K562 (cell line): ENCODE measurements around the gene GLYATL1B. TPM values are rescaled to one million over a fixed set of nuclear protein-coding genes. Genes with fewer than 3 reads are reported as not detected.

ENCODE experiments used
- ATAC-seq: fragments of 200-7000 bp; cut with Tn5 transposase; 3 replicates; pipeline ENCODE4 v1.9.1; 2020; ENCODE audit warnings: moderate library complexity
- BruUV-seq: library from RNA; stranded (reverse); fragments of 400-500 nt; replicated peaks from 2 replicates; lab custom pipeline; 2021; lab: Mats Ljungman, UMichigan
- CTCF ChIA-PET: fragments of 300-600 bp; formaldehyde crosslinking; extraction: SDS; loops from one replicate; lab custom pipeline; 2021; ENCODE audit warnings: low intra/inter-chr PET ratio; lab: Yijun Ruan, JAX
- POLR2A ChIA-PET: fragments of 300-600, 350-650 bp; sonication (Branson Sonifier 250); formaldehyde crosslinking; extraction: SDS; loops from one replicate; lab custom pipeline; 2021; ENCODE audit warnings: antibody characterized with exemption, inconsistent platforms; lab: Yijun Ruan, JAX
- DNase-seq, 4 experiments: peaks; one replicate each; pipeline versions ENCODE4 v3.0.0 to v3.0.0-alpha.2; 2011 to 2018; ENCODE audit warnings: low spot score in 3 of 4, mixed read lengths in 3 of 4; ENCODE audit errors: extremely low read depth in 1 of 4
- FAIRE-seq: peaks from 2 replicates; lab custom pipeline; 2011; peaks lifted over from hg19 to GRCh38; lab: Jason Lieb, UNC
- H2AFZ ChIP-seq: 2 replicates; pipeline ENCODE4 v1.6.0; 2011; ENCODE audit warnings: low read depth, low read length, control low read depth, inconsistent platforms
- H3K27ac ChIP-seq: fragments of 200-600 bp; 3 replicates; pipeline ENCODE4 v1.8.0; 2011; ENCODE audit warnings: low read depth, mild to moderate bottlenecking, control low read depth, inconsistent platforms, low read length, moderate library complexity, mixed read lengths; ENCODE audit errors: extremely low read depth
- H3K27me3 ChIP-seq, 2 experiments: fragments of 300-600 bp in 1 of 2; 2 replicates in 1 of 2; 3 replicates in 1 of 2; pipeline versions ENCODE4 v1.6.0 to v1.8.0; 2011; ENCODE audit warnings: inconsistent platforms in 2 of 2, low read length in 2 of 2, mild to moderate bottlenecking in 1 of 2, mixed read lengths in 1 of 2, moderate library complexity in 1 of 2; ENCODE audit not compliant: control insufficient read depth in 2 of 2, insufficient read depth in 2 of 2
- H3K36me3 ChIP-seq: fragments of 300-600 bp; 3 replicates; pipeline ENCODE4 v1.8.0; 2011; ENCODE audit warnings: mild to moderate bottlenecking, low read length, inconsistent platforms; ENCODE audit not compliant: control insufficient read depth, insufficient read depth
- H3K4me1 ChIP-seq, 2 experiments: fragments of 200-600 bp in 1 of 2; replicated peaks in 1 of 2; 2 replicates in 1 of 2; 3 replicates in 1 of 2; pipeline versions ENCODE4 v1.5.1 to v1.8.0; 2011; ENCODE audit warnings: inconsistent platforms in 2 of 2, low read length in 2 of 2, mild to moderate bottlenecking in 1 of 2, mixed read lengths in 1 of 2, moderate library complexity in 1 of 2; ENCODE audit not compliant: control insufficient read depth in 2 of 2, insufficient read depth in 2 of 2
- H3K4me2 ChIP-seq: 2 replicates; pipeline ENCODE4 v1.6.1; 2011; ENCODE audit warnings: low read length, control low read depth, inconsistent platforms, mixed read lengths; ENCODE audit not compliant: insufficient read depth
- H3K4me3 ChIP-seq: fragments of 200-600 bp; sonication (generic), shearing (Covaris generic); 2 replicates; pipeline ENCODE4 v1.5.1; 2016; ENCODE audit warnings: control low read depth, inconsistent platforms
- H3K79me2 ChIP-seq: fragments of 200-600 bp; 3 replicates; pipeline ENCODE4 v1.8.0; 2011; ENCODE audit warnings: low read length, inconsistent platforms; ENCODE audit not compliant: control insufficient read depth, insufficient read depth
- H3K9ac ChIP-seq, 2 experiments: 2 replicates each; pipeline versions ENCODE4 v1.6.0 to v1.6.1; 2011; ENCODE audit warnings: low read depth in 2 of 2, low read length in 2 of 2, control low read depth in 1 of 2, inconsistent platforms in 1 of 2, mild to moderate bottlenecking in 1 of 2, mixed read lengths in 1 of 2; ENCODE audit not compliant: insufficient read depth in 1 of 2
- H3K9me1 ChIP-seq: one replicate; pipeline ENCODE4 v1.6.0; 2011; ENCODE audit warnings: inconsistent platforms, mild to moderate bottlenecking, low read length, moderate library complexity; ENCODE audit not compliant: control insufficient read depth, insufficient read depth
- H3K9me3 ChIP-seq: replicated peaks from 2 replicates; pipeline ENCODE4 v1.5.1; 2011; ENCODE audit warnings: low read depth, low read length, inconsistent platforms; ENCODE audit not compliant: control insufficient read depth, insufficient read depth
- H4K20me1 ChIP-seq: replicated peaks from 2 replicates; pipeline ENCODE4 v1.6.1; 2011; ENCODE audit warnings: low read length, inconsistent platforms, mixed read lengths; ENCODE audit not compliant: control insufficient read depth, insufficient read depth
- ASH1L ChIP-seq: fragments of 450-650 bp; IDR thresholded peaks from 2 replicates; pipeline ENCODE4 v1.6.1; 2018; ENCODE audit warnings: borderline replicate concordance, mild to moderate bottlenecking, low read depth; ENCODE audit not compliant: partially characterized antibody
- BMI1 ChIP-seq: fragments of 150-350 bp; IDR thresholded peaks from 2 replicates; pipeline ENCODE4 v1.6.1; 2014; ENCODE audit warnings: low read length
- COPS2 ChIP-seq: fragments of 450-650 bp; conservative IDR thresholded peaks from 2 replicates; pipeline ENCODE4 v1.6.1; 2016; ENCODE audit warnings: mild to moderate bottlenecking, moderate library complexity
- FOXM1 ChIP-seq, 2 experiments: fragments of 450-650 bp in 1 of 2; sonication (generic) in 1 of 2; formaldehyde crosslinking in 1 of 2; IDR thresholded peaks; 2 replicates each; pipeline versions ENCODE4 v1.6.1 to v1.9.0; 2017 to 2022; ENCODE audit warnings: low read depth in 2 of 2, mild to moderate bottlenecking in 2 of 2, missing genetic modification reagents in 1 of 2, moderate library complexity in 1 of 2
- PPARD ChIP-seq: fragments of 250-450 bp; sonication (Bioruptor Pico); IDR thresholded peaks from 2 replicates; pipeline ENCODE4 v1.8.0; 2022; ENCODE audit warnings: inconsistent platforms, mild to moderate bottlenecking, moderate library complexity
- RAD21 ChIP-seq, 2 experiments: fragments of 250-450 bp in 1 of 2; fragments of 450-650 bp in 1 of 2; sonication (Bioruptor Pico) in 1 of 2; formaldehyde crosslinking in 1 of 2; IDR thresholded peaks in 1 of 2; conservative IDR thresholded peaks in 1 of 2; 2 replicates each; pipeline versions ENCODE4 v1.4.0 to v1.8.0; 2020 to 2022; ENCODE audit warnings: mild to moderate bottlenecking in 2 of 2, moderate library complexity in 1 of 2
- RBM22 ChIP-seq: fragments of 200-400 bp; formaldehyde crosslinking; IDR thresholded peaks from 2 replicates; pipeline ENCODE4 v1.6.1; 2018; ENCODE audit warnings: low read length, low read depth; ENCODE audit not compliant: poor library complexity, severe bottlenecking
- SAFB ChIP-seq: fragments of 200-400 bp; formaldehyde crosslinking; IDR thresholded peaks from 2 replicates; pipeline ENCODE4 v1.6.1; 2017; ENCODE audit warnings: low read depth, low read length, borderline replicate concordance
- SMC3 ChIP-seq: conservative IDR thresholded peaks from 2 replicates; pipeline ENCODE4 v1.6.1; 2011; ENCODE audit warnings: low read depth, low read length, improper control_type of control experiment; ENCODE audit not compliant: insufficient read depth
- SREBF2 ChIP-seq: sonication (generic); formaldehyde crosslinking; IDR thresholded peaks from 2 replicates; pipeline ENCODE4 v1.4.0; 2020; ENCODE audit warnings: mild to moderate bottlenecking, missing genetic modification reagents
- SRSF1 ChIP-seq: fragments of 200-400 bp; formaldehyde crosslinking; IDR thresholded peaks from 2 replicates; pipeline ENCODE4 v1.6.1; 2017; ENCODE audit warnings: mild to moderate bottlenecking, low read depth, low read length, moderate library complexity
- ZFX ChIP-seq: sonication (generic); formaldehyde crosslinking; IDR thresholded peaks from 2 replicates; pipeline ENCODE4 v1.8.0; 2022; ENCODE audit warnings: mild to moderate bottlenecking, missing genetic modification reagents, moderate library complexity
- ZNF583 ChIP-seq: fragments of 250-450 bp; sonication (Bioruptor Pico); IDR thresholded peaks from 2 replicates; pipeline ENCODE4 v1.4.0; 2020
- ZNF785 ChIP-seq: fragments of 250-450 bp; sonication (Bioruptor Pico); IDR thresholded peaks from 2 replicates; pipeline ENCODE4 v1.4.0; 2020; ENCODE audit warnings: mild to moderate bottlenecking
- WGBS: fragments of 100-300 bp; shearing (Covaris generic); methylation state at CpG from one replicate; pipeline ENCODE4 v1.1.6; 2016; ENCODE audit warnings: low coverage, mixed read lengths; ENCODE audit not compliant: insufficient coverage; ENCODE audit errors: missing lambda C conversion rate; 5-methylcytosine and 5-hydroxymethylcytosine counted together
- in situ Hi-C: fragments of 300-500 bp; cut with MboI; formaldehyde crosslinking; loops from 4 replicates; pipeline ENCODE4 v1.15.0; 2018; ENCODE audit warnings: inconsistent platforms, mixed read lengths
- intact Hi-C: fragments of 100-400 bp; cut with micrococcal nuclease; formaldehyde crosslinking; loops from 2 replicates; pipeline ENCODE4 v1.14.2; 2022
- polyA plus RNA-seq, 8 experiments: library from polyadenylated mRNA; depleted of rRNA in 4 of 8; stranded (reverse) in 5 of 8; unstranded in 3 of 8; fragments of >200 nt; fragmentation: Nextera tagmentation in 2 of 8; fragmentation: Illumina TruSeq in 1 of 8; extraction: Ambion mirVana in 2 of 8; extraction: Trizol in 1 of 8; gene quantifications; 2 replicates each; pipeline versions ENCODE4 v1.2.1 to v1.2.3, GENCODE V29; 2011 to 2014; ENCODE audit warnings: inconsistent platforms in 1 of 8, missing spikeins in 1 of 8
- total RNA-seq, 7 experiments: library from RNA; depleted of rRNA in 6 of 7; stranded (reverse); fragments of >200 nt in 6 of 7; fragmentation: Illumina TruSeq in 2 of 7; extraction: Trizol in 2 of 7; gene quantifications; 2 replicates each; pipeline versions ENCODE4 v1.2.1 to v1.2.3, GENCODE V29; 2011 to 2021; ENCODE audit warnings: low replicate concordance in 1 of 7
- TF ChIP-seq, protein P1 (sequence below): fragments of 450-650 bp; formaldehyde crosslinking; IDR thresholded peaks from 2 replicates; pipeline ENCODE4 v1.4.0; 2020; ENCODE audit warnings: mild to moderate bottlenecking, moderate library complexity
- TF ChIP-seq, protein P2 (sequence below): IDR thresholded peaks from 2 replicates; pipeline ENCODE4 v1.6.1; 2011; ENCODE audit warnings: borderline replicate concordance, low read depth, mild to moderate bottlenecking, moderate library complexity, low read length; ENCODE audit not compliant: insufficient read depth, poor library complexity, severe bottlenecking
- TF ChIP-seq, protein P3 (sequence below): fragments of 250-450 bp; sonication (Bioruptor Pico); IDR thresholded peaks from 2 replicates; pipeline ENCODE4 v1.5.0; 2021
- TF ChIP-seq, protein P4 (sequence below): fragments of 450-650 bp; formaldehyde crosslinking; IDR thresholded peaks from 2 replicates; pipeline ENCODE4 v1.4.0; 2020; ENCODE audit warnings: mild to moderate bottlenecking, moderate library complexity

Gene GLYATL1B
- total and polyA plus RNA-seq, 9 of the 15 experiments (the other 6 are each of a cell fraction or from before 2014, with no cell fraction given) = not detected

GRCh38 chr11:59040607-59041006 is 45.5 kb upstream of the GLYATL1B start:
- Histone ChIP-seq H3K4me3 (no peak overlapping the region), H3K4me2 (no peak overlapping the region), H3K9ac (no peak overlapping the region), H4K20me1 (no peaks in the 10 kb centered on the region), H3K79me2 (no peaks in the 10 kb centered on the region), H2AFZ (no peak overlapping the region), H3K4me1 (no peaks in the 10 kb centered on the region), H3K36me3 (no peaks in the 10 kb centered on the region), H3K27me3 (no peaks in the 10 kb centered on the region), H3K9me3 (no peaks in the 10 kb centered on the region), H3K9me1 (no peaks in the 10 kb centered on the region), H3K27ac (no peak overlapping the region)
- TF ChIP-seq, protein P1, sequence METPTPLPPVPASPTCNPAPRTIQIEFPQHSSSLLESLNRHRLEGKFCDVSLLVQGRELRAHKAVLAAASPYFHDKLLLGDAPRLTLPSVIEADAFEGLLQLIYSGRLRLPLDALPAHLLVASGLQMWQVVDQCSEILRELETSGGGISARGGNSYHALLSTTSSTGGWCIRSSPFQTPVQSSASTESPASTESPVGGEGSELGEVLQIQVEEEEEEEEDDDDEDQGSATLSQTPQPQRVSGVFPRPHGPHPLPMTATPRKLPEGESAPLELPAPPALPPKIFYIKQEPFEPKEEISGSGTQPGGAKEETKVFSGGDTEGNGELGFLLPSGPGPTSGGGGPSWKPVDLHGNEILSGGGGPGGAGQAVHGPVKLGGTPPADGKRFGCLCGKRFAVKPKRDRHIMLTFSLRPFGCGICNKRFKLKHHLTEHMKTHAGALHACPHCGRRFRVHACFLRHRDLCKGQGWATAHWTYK = no peak
- TF ChIP-seq COPS2 (no peak), RAD21 (CRISPR knock-in tag; conservative IDR thresholded peaks at IDR 0.05 in 1 of 2, IDR thresholded peaks at IDR 0.05 in 1 of 2) (no peak), SREBF2 (CRISPR knock-in tag) (no peak), ZNF785 (CRISPR knock-in tag) (no peak), RBM22 (no peak), ZNF583 (CRISPR knock-in tag) (no peak), SAFB (no peak), SMC3 (no peak), ASH1L (no peak), SRSF1 (no peak), BMI1 (no peak), ZFX (no peak), FOXM1 (IDR thresholded peaks at IDR 0.05; ENCODE audit: low read depth) (no peak), FOXM1 (CRISPR knock-in tag; IDR thresholded peaks at IDR 0.05; ENCODE audit: low read depth) (no peak), PPARD (no peak)
- TF ChIP-seq, protein P2, sequence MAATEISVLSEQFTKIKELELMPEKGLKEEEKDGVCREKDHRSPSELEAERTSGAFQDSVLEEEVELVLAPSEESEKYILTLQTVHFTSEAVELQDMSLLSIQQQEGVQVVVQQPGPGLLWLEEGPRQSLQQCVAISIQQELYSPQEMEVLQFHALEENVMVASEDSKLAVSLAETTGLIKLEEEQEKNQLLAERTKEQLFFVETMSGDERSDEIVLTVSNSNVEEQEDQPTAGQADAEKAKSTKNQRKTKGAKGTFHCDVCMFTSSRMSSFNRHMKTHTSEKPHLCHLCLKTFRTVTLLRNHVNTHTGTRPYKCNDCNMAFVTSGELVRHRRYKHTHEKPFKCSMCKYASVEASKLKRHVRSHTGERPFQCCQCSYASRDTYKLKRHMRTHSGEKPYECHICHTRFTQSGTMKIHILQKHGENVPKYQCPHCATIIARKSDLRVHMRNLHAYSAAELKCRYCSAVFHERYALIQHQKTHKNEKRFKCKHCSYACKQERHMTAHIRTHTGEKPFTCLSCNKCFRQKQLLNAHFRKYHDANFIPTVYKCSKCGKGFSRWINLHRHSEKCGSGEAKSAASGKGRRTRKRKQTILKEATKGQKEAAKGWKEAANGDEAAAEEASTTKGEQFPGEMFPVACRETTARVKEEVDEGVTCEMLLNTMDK = no peak
- TF ChIP-seq, protein P3, sequence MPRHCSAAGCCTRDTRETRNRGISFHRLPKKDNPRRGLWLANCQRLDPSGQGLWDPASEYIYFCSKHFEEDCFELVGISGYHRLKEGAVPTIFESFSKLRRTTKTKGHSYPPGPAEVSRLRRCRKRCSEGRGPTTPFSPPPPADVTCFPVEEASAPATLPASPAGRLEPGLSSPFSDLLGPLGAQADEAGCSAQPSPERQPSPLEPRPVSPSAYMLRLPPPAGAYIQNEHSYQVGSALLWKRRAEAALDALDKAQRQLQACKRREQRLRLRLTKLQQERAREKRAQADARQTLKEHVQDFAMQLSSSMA (CRISPR knock-in tag) = no peak
- TF ChIP-seq, protein P4, sequence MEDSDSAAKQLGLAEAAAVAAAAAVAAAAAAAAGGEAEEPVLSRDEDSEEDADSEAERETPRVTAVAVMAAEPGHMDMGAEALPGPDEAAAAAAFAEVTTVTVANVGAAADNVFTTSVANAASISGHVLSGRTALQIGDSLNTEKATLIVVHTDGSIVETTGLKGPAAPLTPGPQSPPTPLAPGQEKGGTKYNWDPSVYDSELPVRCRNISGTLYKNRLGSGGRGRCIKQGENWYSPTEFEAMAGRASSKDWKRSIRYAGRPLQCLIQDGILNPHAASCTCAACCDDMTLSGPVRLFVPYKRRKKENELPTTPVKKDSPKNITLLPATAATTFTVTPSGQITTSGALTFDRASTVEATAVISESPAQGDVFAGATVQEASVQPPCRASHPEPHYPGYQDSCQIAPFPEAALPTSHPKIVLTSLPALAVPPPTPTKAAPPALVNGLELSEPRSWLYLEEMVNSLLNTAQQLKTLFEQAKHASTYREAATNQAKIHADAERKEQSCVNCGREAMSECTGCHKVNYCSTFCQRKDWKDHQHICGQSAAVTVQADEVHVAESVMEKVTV (CRISPR knock-in tag) = no peak
- DNase-seq (no peak), ATAC-seq (no peak), FAIRE-seq (no peak)
- WGBS = 0% methylated on average over 2 of the region's 3 CpGs
- intact Hi-C loops (no loop called here), in situ Hi-C loops (no loop called here)
- BruUV-seq = no TSS peak
- CTCF ChIA-PET = no interaction called here
- POLR2A ChIA-PET = no interaction called here
